ENCODE data around the gene CNMD. TPM values are rescaled to one million over a fixed set of nuclear protein-coding genes. Genes with fewer than 3 reads are reported as not detected.

The CNMD gene
- total and polyA plus RNA-seq, 2 of the 8 experiments (the other 6 are each of a cell fraction or from before 2014, with no cell fraction given): 87.4 to 113 TPM

- H3K79me2 ChIP-seq (ENCODE audit: control insufficient read depth in 1 of 2, insufficient read depth in 2 of 2, low read length in 2 of 2): peaks cover 0 to 8% of the 10 kb centered on the region in 2 experiments; a peak in 1 of 4 replicates
- H3K4me3 ChIP-seq (ENCODE audit: extremely low read depth in 1 of 4, insufficient read depth in 2 of 4, low read depth in 3 of 4, low read length in 4 of 4): no peak overlapping the region
- ChIA-PET CTCF (ENCODE audit: partially characterized antibody) (interaction anchor here (0.7 to 3.5 kb wide), 10 partner anchors 9 to 127 kb away, joined by 3 to 17 read pairs (median 4); no protein-coding TSS in a partner anchor), POLR2A (ENCODE audit: partially characterized antibody) (interaction anchor here (0.7 to 0.8 kb wide), 2 partner anchors 8 to 79 kb away, joined by 3 read pairs; no protein-coding TSS in a partner anchor)
- no peak for FAIRE-seq
- no peak overlapping the region for H4K5ac ChIP-seq (ENCODE audit: insufficient read length, low read depth, low read length)
- H3K27ac ChIP-seq (ENCODE audit: low read depth, low read length): no peak overlapping the region
- WGBS, 2 experiments (ENCODE audit: extremely low coverage in 1 of 2, insufficient coverage in 1 of 2, insufficient read length in 1 of 2, insufficient replicate concordance in 2 of 2, low coverage in 1 of 2, low lambda C conversion rate in 2 of 2, missing lambda C conversion rate in 1 of 2): 93% methylated on average over 4 of the region's 4 CpGs; no CpG with 5 or more reads in 1 of the 2 experiments
- H2AFZ ChIP-seq (ENCODE audit: low read length): no peak overlapping the region
- H4K8ac ChIP-seq (ENCODE audit: extremely low read depth, insufficient read depth, low read length): no peak overlapping the region
- no peak overlapping the region for H3K23ac ChIP-seq (ENCODE audit: insufficient read length)
- H2BK120ac ChIP-seq (replicated peaks; ENCODE audit: low read depth, low read length): no peak overlapping the region
- H3K14ac ChIP-seq (ENCODE audit: insufficient read length): no peak overlapping the region
- H3K36me3 ChIP-seq (ENCODE audit: control insufficient read depth in 2 of 4, insufficient read depth in 4 of 4, low read length in 3 of 4): peaks cover 4 to 45% (median 26%) of the 10 kb centered on the region in 4 experiments; a peak in 7 of 8 replicates
- no peak overlapping the region for H3K56ac ChIP-seq (replicated peaks; ENCODE audit: insufficient read length, low read depth, low read length)
- H2BK5ac ChIP-seq (ENCODE audit: low read depth, low read length): no peak overlapping the region
- H4K91ac ChIP-seq (replicated peaks; ENCODE audit: insufficient read length, low read length): no peak overlapping the region
- no peak overlapping the region for H2BK12ac ChIP-seq (ENCODE audit: low read depth, low read length)
- no peak overlapping the region for H3K18ac ChIP-seq (ENCODE audit: extremely low read depth, low read length)
- H4K20me1 ChIP-seq (replicated peaks in 1 of 2; ENCODE audit: control insufficient read depth in 1 of 2, insufficient read depth in 2 of 2, low read length in 2 of 2): no peaks in the 10 kb centered on the region
- no peak overlapping the region for H2BK15ac ChIP-seq (ENCODE audit: low read length)
- H3K27me3 ChIP-seq (replicated peaks in 1 of 4; ENCODE audit: control insufficient read depth in 3 of 4, extremely low read depth in 1 of 4, insufficient read depth in 3 of 4, low read length in 3 of 4): no peaks in the 10 kb centered on the region
- H3K4ac ChIP-seq (replicated peaks; ENCODE audit: insufficient read length, low read depth, low read length): no peak overlapping the region
- peaks cover 3 to 9% (median 7%) of the 10 kb centered on the region in 4 experiments; a peak in 5 of 7 replicates for H3K4me1 ChIP-seq (replicated peaks in 1 of 4; ENCODE audit: control insufficient read depth in 3 of 4, insufficient read depth in 4 of 4, low read length in 3 of 4)
- H2AK5ac ChIP-seq (ENCODE audit: low read depth, low read length): no peak overlapping the region
- H3K23me2 ChIP-seq (ENCODE audit: low read depth, low read length): peaks cover 6% of the 10 kb centered on the region; the same call in 1 of the 2 replicates
- H3K9ac ChIP-seq (replicated peaks in 1 of 4; ENCODE audit: extremely low read depth in 1 of 4, low read depth in 3 of 4, low read length in 3 of 4): no peak overlapping the region
- no peak overlapping the region for H3K4me2 ChIP-seq (ENCODE audit: insufficient read depth in 1 of 2, low read depth in 2 of 2, low read length in 2 of 2)
- peaks cover 0 to 4% of the 10 kb centered on the region in 2 experiments; a peak in 1 of 4 replicates for H3K9me3 ChIP-seq (ENCODE audit: insufficient read depth in 2 of 2, low read depth in 1 of 2, low read length in 1 of 2)
- H3K79me1 ChIP-seq (ENCODE audit: low read depth, low read length): no peaks in the 10 kb centered on the region
- DNase-seq (ENCODE audit: low read depth in 1 of 2, low spot score in 2 of 2): no peak
- no peak overlapping the region for H2BK20ac ChIP-seq (ENCODE audit: low read length)
- TF ChIP-seq TAF1 (IDR thresholded peaks at IDR 0.05; ENCODE audit: low read depth, low read length) (no peak), RFX5 (IDR thresholded peaks at IDR 0.05; ENCODE audit: borderline replicate concordance, low read depth, low read length) (no peak), TEAD4 (IDR thresholded peaks at IDR 0.05; ENCODE audit: low read depth, low read length) (no peak), BRCA1 (IDR thresholded peaks at IDR 0.05; ENCODE audit: low read depth, low read length) (no peak), SIN3A (conservative IDR thresholded peaks at IDR 0.05 in 1 of 2, IDR thresholded peaks at IDR 0.05 in 1 of 2; ENCODE audit: low read depth in 1 of 2, low read length in 2 of 2) (no peak), ZNF274 (IDR thresholded peaks at IDR 0.05; ENCODE audit: borderline replicate concordance, extremely low read depth, low read length) (no peak), EZH2 (IDR thresholded peaks at IDR 0.05; ENCODE audit: low read depth, low read length, severe bottlenecking) (no peak), KDM4A (IDR thresholded peaks at IDR 0.05; ENCODE audit: low read depth, low read length, severe bottlenecking) (no peak), YY1 (IDR thresholded peaks at IDR 0.05; ENCODE audit: low read depth, low read length) (no peak), USF2 (IDR thresholded peaks at IDR 0.05; ENCODE audit: low read length) (no peak), CTBP2 (IDR thresholded peaks at IDR 0.05; ENCODE audit: borderline replicate concordance, insufficient read depth, insufficient read length, low read length) (no peak), SIRT6 (IDR thresholded peaks at IDR 0.05; ENCODE audit: low read length) (no peak)
Observed at GRCh38 chr13:52734075-52734623, 5.5 kb downstream of the CNMD start.

Measured in H1 (cell line).